ENCODE data around the gene DMRT3. TPM values are rescaled to one million over a fixed set of nuclear protein-coding genes. Genes with fewer than 3 reads are reported as not detected.

The DMRT3 gene
- total RNA-seq, 1 experiment from 2014 or later = not detected

DNA sequence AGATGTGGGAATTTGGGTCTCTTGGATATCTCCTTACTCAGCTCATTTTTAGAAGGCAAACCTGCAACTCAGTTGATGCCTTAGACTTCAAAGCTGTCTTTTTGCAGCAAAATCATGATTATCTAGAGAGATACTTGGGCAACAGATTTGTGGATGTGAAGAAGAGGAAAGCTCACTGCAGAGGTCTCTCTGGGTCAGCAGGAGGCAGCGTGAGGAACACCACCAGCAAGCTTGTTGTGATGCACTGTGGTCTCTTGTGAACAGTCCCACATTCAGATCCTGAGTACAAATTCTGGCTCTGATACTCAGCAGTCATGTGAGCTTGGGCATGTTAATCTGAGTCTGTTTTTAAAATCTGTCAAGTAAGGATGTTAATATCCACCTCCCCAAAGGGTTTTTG lies 26.3 kb upstream of the DMRT3 start:
- H3K27ac Mint-ChIP-seq (ENCODE audit: unreplicated experiment) = no peak overlapping the region
- no peaks in the 10 kb centered on the region for H3K9me3 ChIP-seq
- no peaks in the 10 kb centered on the region for H3K4me1 ChIP-seq
- POLR2A ChIA-PET = no interaction called here
- no peaks in the 10 kb centered on the region for H3K9me3 Mint-ChIP-seq (ENCODE audit: unreplicated experiment)
- H3K4me1 Mint-ChIP-seq (ENCODE audit: low read depth, unreplicated experiment) = no peaks in the 10 kb centered on the region
- no peaks in the 10 kb centered on the region for H3K36me3 ChIP-seq (ENCODE audit: control insufficient read depth, insufficient read depth, low read length)
- H3K27me3 ChIP-seq (replicated peaks; ENCODE audit: control insufficient read depth, insufficient read depth, low read length) = no peaks in the 10 kb centered on the region
- H3K27me3 Mint-ChIP-seq (ENCODE audit: insufficient read depth, unreplicated experiment) = peaks cover 2% of the 10 kb centered on the region
- TF ChIP-seq, protein P1, sequence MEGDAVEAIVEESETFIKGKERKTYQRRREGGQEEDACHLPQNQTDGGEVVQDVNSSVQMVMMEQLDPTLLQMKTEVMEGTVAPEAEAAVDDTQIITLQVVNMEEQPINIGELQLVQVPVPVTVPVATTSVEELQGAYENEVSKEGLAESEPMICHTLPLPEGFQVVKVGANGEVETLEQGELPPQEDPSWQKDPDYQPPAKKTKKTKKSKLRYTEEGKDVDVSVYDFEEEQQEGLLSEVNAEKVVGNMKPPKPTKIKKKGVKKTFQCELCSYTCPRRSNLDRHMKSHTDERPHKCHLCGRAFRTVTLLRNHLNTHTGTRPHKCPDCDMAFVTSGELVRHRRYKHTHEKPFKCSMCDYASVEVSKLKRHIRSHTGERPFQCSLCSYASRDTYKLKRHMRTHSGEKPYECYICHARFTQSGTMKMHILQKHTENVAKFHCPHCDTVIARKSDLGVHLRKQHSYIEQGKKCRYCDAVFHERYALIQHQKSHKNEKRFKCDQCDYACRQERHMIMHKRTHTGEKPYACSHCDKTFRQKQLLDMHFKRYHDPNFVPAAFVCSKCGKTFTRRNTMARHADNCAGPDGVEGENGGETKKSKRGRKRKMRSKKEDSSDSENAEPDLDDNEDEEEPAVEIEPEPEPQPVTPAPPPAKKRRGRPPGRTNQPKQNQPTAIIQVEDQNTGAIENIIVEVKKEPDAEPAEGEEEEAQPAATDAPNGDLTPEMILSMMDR (IDR thresholded peaks at IDR 0.05; ENCODE audit: insufficient read depth in 1 of 2, low read depth in 1 of 2, low read length in 1 of 2, severe bottlenecking in 1 of 2, unreplicated experiment in 1 of 2) = no peak
- CTCF ChIA-PET = no interaction called here
- no peaks in the 10 kb centered on the region for H3K36me3 Mint-ChIP-seq (ENCODE audit: insufficient read depth, unreplicated experiment)
- intact Hi-C loops (cut with micrococcal nuclease; ENCODE audit: unreplicated experiment) = no loop called here
- no TSS peak for BruUV-seq (replicated peaks)
- no peak for DNase-seq
- no peak overlapping the region for H3K4me3 Mint-ChIP-seq (ENCODE audit: unreplicated experiment)
- H3K4me3 ChIP-seq (ENCODE audit: low read depth, low read length) = no peak overlapping the region

DNA sequence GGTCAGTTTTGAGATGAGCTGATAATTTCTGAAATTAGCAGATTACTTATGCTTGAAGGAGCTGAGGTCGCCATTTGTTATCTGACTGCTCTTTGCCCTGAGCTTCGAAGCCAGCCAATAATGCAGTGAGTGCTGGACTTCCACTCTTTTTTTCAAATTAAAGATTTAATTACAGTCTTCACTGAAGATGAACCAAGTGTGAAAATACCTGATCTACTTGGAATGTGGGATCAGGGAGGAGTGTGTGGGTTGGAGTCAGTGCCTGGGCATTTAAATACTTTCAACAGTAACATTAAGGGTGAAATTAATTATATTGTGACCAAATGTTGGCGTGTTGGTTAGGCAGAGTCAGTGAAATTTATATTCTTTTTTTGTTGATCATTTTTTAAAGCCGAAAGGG lies 23.9 kb upstream of the DMRT3 start:
- no peak overlapping the region for H3K4me3 Mint-ChIP-seq (ENCODE audit: unreplicated experiment)
- Histone ChIP-seq H3K4me3 (ENCODE audit: low read depth, low read length) (no peak overlapping the region), H3K36me3 (ENCODE audit: control insufficient read depth, insufficient read depth, low read length) (no peaks in the 10 kb centered on the region), H3K9me3 (no peaks in the 10 kb centered on the region), H3K4me1 (no peaks in the 10 kb centered on the region), H3K27me3 (replicated peaks; ENCODE audit: control insufficient read depth, insufficient read depth, low read length) (no peaks in the 10 kb centered on the region)
- no peaks in the 10 kb centered on the region for H3K4me1 Mint-ChIP-seq (ENCODE audit: low read depth, unreplicated experiment)
- H3K36me3 Mint-ChIP-seq (ENCODE audit: insufficient read depth, unreplicated experiment) = no peaks in the 10 kb centered on the region
- DNase-seq = no peak
- no TSS peak for BruUV-seq (replicated peaks)
- H3K9me3 Mint-ChIP-seq (ENCODE audit: unreplicated experiment) = no peaks in the 10 kb centered on the region
- H3K27me3 Mint-ChIP-seq (ENCODE audit: insufficient read depth, unreplicated experiment) = peaks cover 4% of the 10 kb centered on the region
- intact Hi-C loops (cut with micrococcal nuclease; ENCODE audit: unreplicated experiment) = loop anchor here (1.0 kb wide), 1 partner anchor 24 kb away; the partner anchor contains the start of gene DMRT3
- CTCF ChIA-PET = no interaction called here
- TF ChIP-seq, protein P1 (IDR thresholded peaks at IDR 0.05; ENCODE audit: insufficient read depth in 1 of 2, low read depth in 1 of 2, low read length in 1 of 2, severe bottlenecking in 1 of 2, unreplicated experiment in 1 of 2) = no peak
- no peak overlapping the region for H3K27ac Mint-ChIP-seq (ENCODE audit: unreplicated experiment)
- POLR2A ChIA-PET = no interaction called here

DNA sequence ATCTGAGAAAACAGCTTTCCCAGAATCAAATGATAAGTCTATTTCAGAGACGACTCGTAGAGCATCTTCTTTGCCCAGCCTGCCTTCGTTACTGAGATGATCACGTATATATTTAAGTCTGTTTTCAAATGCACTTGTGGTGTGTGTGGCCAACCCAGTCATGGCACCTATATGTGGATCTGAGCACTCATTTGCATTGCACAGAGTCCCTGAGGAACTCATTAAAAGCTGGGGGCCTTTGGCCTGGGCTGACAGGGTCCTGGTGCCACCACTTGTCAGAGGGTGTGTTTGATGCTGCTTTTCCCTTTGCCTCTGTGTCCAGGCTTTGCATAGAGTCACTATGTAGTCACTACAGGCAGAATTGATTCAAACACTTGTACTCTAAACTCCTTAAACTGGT lies 17.4 kb upstream of the DMRT3 start:
- intact Hi-C loops (cut with micrococcal nuclease; ENCODE audit: unreplicated experiment) = no loop called here
- H3K27me3 Mint-ChIP-seq (ENCODE audit: insufficient read depth, unreplicated experiment) = peaks cover 13% of the 10 kb centered on the region
- DNase-seq = no peak
- H3K27me3 ChIP-seq (replicated peaks; ENCODE audit: control insufficient read depth, insufficient read depth, low read length) = no peaks in the 10 kb centered on the region
- no peaks in the 10 kb centered on the region for H3K36me3 Mint-ChIP-seq (ENCODE audit: insufficient read depth, unreplicated experiment)
- CTCF ChIA-PET = no interaction called here
- no peak overlapping the region for H3K4me3 ChIP-seq (ENCODE audit: low read depth, low read length)
- TF ChIP-seq, protein P1 (IDR thresholded peaks at IDR 0.05; ENCODE audit: insufficient read depth in 1 of 2, low read depth in 1 of 2, low read length in 1 of 2, severe bottlenecking in 1 of 2, unreplicated experiment in 1 of 2) = no peak
- POLR2A ChIA-PET = no interaction called here
- no peaks in the 10 kb centered on the region for H3K4me1 ChIP-seq
- H3K9me3 Mint-ChIP-seq (ENCODE audit: unreplicated experiment) = no peaks in the 10 kb centered on the region
- no peak overlapping the region for H3K4me3 Mint-ChIP-seq (ENCODE audit: unreplicated experiment)
- H3K27ac Mint-ChIP-seq (ENCODE audit: unreplicated experiment) = no peak overlapping the region
- no TSS peak for BruUV-seq (replicated peaks)
- no peaks in the 10 kb centered on the region for H3K36me3 ChIP-seq (ENCODE audit: control insufficient read depth, insufficient read depth, low read length)
- H3K9me3 ChIP-seq = no peaks in the 10 kb centered on the region
- no peaks in the 10 kb centered on the region for H3K4me1 Mint-ChIP-seq (ENCODE audit: low read depth, unreplicated experiment)

Measured in Caco-2 (cell line).